Measurements from ENCODE around the gene GPATCH11. TPM values are rescaled to one million over a fixed set of nuclear protein-coding genes. Genes with fewer than 3 reads are reported as not detected.

GPATCH11 gene
- total and polyA plus RNA-seq, 12 donors, result 2.6 to 6.1 (median 5.6) TPM

DNA sequence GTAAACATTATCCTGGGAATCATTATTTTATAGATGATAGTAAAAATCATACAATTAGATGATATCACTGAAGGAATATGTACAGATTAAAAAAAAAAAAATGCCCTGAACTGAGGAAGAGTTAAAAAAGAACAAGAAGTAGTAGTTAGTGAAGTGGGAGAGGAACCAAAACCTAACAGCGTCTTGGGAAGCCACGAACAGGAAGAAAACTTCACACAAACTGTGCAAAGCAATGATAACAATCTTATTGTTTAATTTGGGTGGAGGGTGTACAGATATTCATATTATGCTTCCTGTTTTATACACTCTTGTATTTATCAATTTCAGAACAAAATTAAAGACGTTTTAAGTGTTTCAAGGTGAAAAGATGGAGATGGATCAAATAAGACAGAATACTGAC lies 3.6 kb upstream of the GPATCH11 start:
- Histone ChIP-seq H3K4me3 (no peak overlapping the region), H3K27me3 (no peaks in the 10 kb centered on the region), H3K4me1 (peaks cover 4 to 53% (median 46%) of the 10 kb centered on the region in 9 donors), H3K36me3 (peaks cover 0 to 64% (median 3%) of the 10 kb centered on the region in 9 donors), H3K27ac (peak overlapping the region in 6 of 10 donors; percentile 10 to 42 (median 30)), H3K9me3 (no peaks in the 10 kb centered on the region)
- no peak for DNase-seq
- intact Hi-C loops (cut with DNase I), result no loop called here
- ATAC-seq, result no peak
- 48 to 57% methylated on average over 3 of the region's 3 CpGs for WGBS, 2 donors
- TF ChIP-seq, protein P1, sequence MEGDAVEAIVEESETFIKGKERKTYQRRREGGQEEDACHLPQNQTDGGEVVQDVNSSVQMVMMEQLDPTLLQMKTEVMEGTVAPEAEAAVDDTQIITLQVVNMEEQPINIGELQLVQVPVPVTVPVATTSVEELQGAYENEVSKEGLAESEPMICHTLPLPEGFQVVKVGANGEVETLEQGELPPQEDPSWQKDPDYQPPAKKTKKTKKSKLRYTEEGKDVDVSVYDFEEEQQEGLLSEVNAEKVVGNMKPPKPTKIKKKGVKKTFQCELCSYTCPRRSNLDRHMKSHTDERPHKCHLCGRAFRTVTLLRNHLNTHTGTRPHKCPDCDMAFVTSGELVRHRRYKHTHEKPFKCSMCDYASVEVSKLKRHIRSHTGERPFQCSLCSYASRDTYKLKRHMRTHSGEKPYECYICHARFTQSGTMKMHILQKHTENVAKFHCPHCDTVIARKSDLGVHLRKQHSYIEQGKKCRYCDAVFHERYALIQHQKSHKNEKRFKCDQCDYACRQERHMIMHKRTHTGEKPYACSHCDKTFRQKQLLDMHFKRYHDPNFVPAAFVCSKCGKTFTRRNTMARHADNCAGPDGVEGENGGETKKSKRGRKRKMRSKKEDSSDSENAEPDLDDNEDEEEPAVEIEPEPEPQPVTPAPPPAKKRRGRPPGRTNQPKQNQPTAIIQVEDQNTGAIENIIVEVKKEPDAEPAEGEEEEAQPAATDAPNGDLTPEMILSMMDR (IDR thresholded peaks at IDR 0.05), result no peak

DNA sequence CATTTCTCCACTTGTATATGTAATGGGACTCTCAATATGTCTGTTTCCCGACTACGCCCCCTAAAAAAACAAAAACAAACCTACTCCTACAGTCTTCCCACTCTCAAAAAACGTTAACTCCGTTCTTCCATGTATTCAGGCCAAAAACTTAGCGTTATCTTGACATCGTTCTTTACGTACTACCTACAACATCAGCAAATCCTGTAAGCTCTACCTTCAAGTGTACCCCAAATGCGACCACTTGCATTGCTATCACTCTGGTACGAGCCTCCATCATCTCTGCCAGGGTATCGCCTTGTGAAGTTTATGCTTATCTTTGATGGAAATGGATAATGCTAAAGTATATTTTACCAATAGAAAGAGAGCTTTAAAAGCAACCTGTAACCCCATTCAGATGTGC lies 479 bp downstream of the GPATCH11 start:
- H3K9me3 ChIP-seq, result no peaks in the 10 kb centered on the region
- peaks cover 0 to 54% (median 19%) of the 10 kb centered on the region in 9 donors for H3K36me3 ChIP-seq
- H3K4me1 ChIP-seq, result peaks cover 4 to 52% (median 45%) of the 10 kb centered on the region in 9 donors
- intact Hi-C loops (cut with DNase I), result no loop called here
- ATAC-seq (no peak), DNase-seq (no peak)
- H3K4me3 ChIP-seq, result peak overlapping the region; percentile 59 to 92 (median 80)
- TF ChIP-seq, protein P1 (IDR thresholded peaks at IDR 0.05), result no peak
- H3K27ac ChIP-seq, result peak overlapping the region in 9 of 10 donors; percentile 74 to 89 (median 86)
- WGBS, 2 donors, result 1 to 3% methylated on average over 10 of the region's 10 CpGs
- no peaks in the 10 kb centered on the region for H3K27me3 ChIP-seq

DNA sequence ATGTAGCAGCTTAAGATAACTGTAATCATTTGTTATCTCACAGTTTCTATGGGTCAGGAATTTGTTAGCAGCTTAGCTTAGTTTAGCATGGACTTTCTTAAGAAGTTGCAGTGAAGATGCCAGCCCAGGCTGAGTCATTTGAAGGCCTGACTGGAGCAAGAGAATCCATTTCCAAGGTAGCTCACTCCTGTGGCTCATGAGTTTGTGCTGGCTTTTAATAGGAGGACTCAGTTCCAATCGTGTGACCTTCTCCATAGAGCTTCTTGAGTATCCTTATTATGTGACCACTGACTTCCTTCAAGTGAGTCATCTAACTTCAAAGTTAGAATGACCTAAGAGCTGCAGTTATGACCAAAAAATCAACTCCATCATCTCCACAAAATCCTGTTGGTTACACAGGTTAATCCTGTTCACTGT lies 1.4 kb downstream of the GPATCH11 start:
- Histone ChIP-seq H3K27me3 (no peaks in the 10 kb centered on the region), H3K4me3 (no peak overlapping the region), H3K36me3 (peaks cover 0 to 56% (median 24%) of the 10 kb centered on the region in 9 donors), H3K27ac (no peak overlapping the region), H3K4me1 (peaks cover 4 to 42% (median 35%) of the 10 kb centered on the region in 9 donors), H3K9me3 (no peaks in the 10 kb centered on the region)
- no peak for DNase-seq
- ATAC-seq, result no peak
- intact Hi-C loops (cut with DNase I), result no loop called here
- 73% methylated on average over 1 of the region's 1 CpG for WGBS, 2 donors
- TF ChIP-seq, protein P1 (IDR thresholded peaks at IDR 0.05), result no peak

DNA sequence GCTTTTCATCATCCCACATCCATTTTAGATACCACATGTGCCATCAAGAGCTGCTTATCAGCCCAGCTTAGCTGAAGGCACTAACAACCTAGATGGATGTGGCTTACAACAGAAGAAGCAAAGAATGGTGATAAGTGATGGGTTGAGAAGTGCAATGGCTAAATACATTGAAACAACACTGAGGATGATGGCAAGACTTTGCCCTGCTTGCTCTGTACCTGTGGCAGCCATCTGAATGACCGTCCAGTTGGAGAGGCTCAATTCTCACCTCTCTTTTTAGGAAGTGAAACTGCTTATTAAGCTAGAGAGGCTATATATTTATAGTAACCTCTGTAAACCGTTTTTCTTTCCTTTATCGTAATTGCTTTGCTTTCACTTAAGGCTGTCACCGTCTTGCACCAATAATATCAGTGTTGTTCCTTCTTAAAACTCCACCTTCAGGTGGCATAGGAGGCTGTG lies 5.7 kb downstream of the GPATCH11 start:
- intact Hi-C loops (cut with DNase I), result no loop called here
- DNase-seq, result no peak
- Histone ChIP-seq H3K9me3 (no peaks in the 10 kb centered on the region), H3K27ac (no peak overlapping the region), H3K4me3 (no peak overlapping the region), H3K36me3 (peaks cover 0 to 82% (median 42%) of the 10 kb centered on the region in 9 donors), H3K4me1 (peaks cover 0 to 11% (median 8%) of the 10 kb centered on the region in 9 donors), H3K27me3 (no peaks in the 10 kb centered on the region)
- TF ChIP-seq, protein P1 (IDR thresholded peaks at IDR 0.05), result no peak
- ATAC-seq, result no peak
- WGBS, 2 donors, result 88% methylated on average over 4 of the region's 4 CpGs
